ENCODE results near the gene KAT6B. TPM values are rescaled to one million over a fixed set of nuclear protein-coding genes. Genes with fewer than 3 reads are reported as not detected.
"Not testable (repeated sequence)": the region's sequence is repeated elsewhere in the genome, so short reads cannot be mapped to it uniquely, and the experiment has no call there.

KAT6B gene
- total RNA-seq, 1 donor from 2014 or later = 21.7 TPM

DNA sequence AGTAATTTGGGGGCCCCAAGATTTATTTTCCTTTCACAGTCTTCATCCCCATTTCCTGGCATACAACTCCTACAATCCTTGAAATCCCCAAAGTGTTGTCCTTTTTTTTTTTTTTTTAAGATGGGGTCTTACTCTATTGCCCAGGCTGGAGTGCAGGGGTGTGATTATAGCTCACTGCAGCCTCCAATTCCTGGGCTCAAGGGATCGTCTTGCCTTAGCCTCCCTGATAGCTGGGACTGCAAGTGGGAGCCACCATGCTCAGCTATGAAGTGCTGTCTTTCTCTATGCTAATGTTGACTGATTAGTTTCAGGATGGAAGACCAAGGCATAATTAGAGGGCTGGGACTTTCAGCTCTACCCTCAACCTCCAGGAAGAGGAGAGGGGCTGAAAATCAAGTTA, 41.9 kb upstream of the KAT6B start:
- no peaks in the 10 kb centered on the region for H3K9me3 ChIP-seq (ENCODE audit: insufficient read depth, low read depth, low read length)
- H3K36me3 ChIP-seq (ENCODE audit: insufficient read depth, low read length) = no peaks in the 10 kb centered on the region
- no peak overlapping the region for H3K9ac ChIP-seq (ENCODE audit: low read length)
- H3K4me1 ChIP-seq (ENCODE audit: insufficient read depth, low read length) = no peaks in the 10 kb centered on the region
- Mint-ChIP-seq H3K36me3 (ENCODE audit: low read depth, unreplicated experiment) (no peaks in the 10 kb centered on the region), H3K4me3 (ENCODE audit: unreplicated experiment) (no peak overlapping the region), H3K27ac (ENCODE audit: unreplicated experiment) (no peak overlapping the region), H3K4me1 (ENCODE audit: low read depth, unreplicated experiment) (no peaks in the 10 kb centered on the region), H3K9me3 (ENCODE audit: unreplicated experiment) (peaks cover 2% of the 10 kb centered on the region), H3K27me3 (ENCODE audit: low read depth, unreplicated experiment) (no peaks in the 10 kb centered on the region)
- TF ChIP-seq CTCF (IDR thresholded peaks at IDR 0.05; ENCODE audit: insufficient read depth, low read depth, low read length) (no peak), EZH2 (IDR thresholded peaks at IDR 0.05; ENCODE audit: insufficient read depth, low read length) (no peak)
- H2AFZ ChIP-seq (ENCODE audit: low read depth, low read length) = no peak overlapping the region
- no peak overlapping the region for H3K27ac ChIP-seq (ENCODE audit: low read depth, low read length)
- H3K27me3 ChIP-seq (ENCODE audit: insufficient read depth, low read length) = no peaks in the 10 kb centered on the region
- FAIRE-seq (no peak), DNase-seq (ENCODE audit: low read depth) (no peak)
- H3K4me2 ChIP-seq (ENCODE audit: low read length) = no peak overlapping the region
- no peak overlapping the region for H3K4me3 ChIP-seq (ENCODE audit: insufficient read depth, low read depth, low read length)
- H4K20me1 ChIP-seq (ENCODE audit: insufficient read depth, low read length) = no peaks in the 10 kb centered on the region
- no peaks in the 10 kb centered on the region for H3K79me2 ChIP-seq (ENCODE audit: insufficient read depth, low read length)

DNA sequence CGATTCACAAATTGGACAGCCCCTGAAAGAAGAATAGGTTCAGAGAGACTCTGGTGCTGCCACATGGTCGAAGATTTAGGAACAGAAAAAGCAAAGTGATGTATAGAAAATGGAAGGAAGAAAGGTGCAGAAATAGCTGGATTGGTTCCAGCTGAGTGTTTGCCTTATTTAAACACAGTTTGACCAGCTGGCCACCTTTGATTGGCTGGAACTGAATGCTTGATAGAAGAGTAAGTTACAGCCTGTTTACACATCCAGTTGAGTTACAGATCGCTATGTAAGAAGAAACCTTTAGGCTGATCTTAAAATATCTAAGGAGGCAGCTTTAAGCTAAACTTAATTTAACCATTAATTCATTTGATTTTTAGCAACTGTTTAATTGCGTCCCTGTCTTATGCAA, 40.3 kb upstream of the KAT6B start:
- DNase-seq (ENCODE audit: low read depth) (no peak), FAIRE-seq (no peak)
- peaks cover 1% of the 10 kb centered on the region for H3K9me3 Mint-ChIP-seq (ENCODE audit: unreplicated experiment)
- no peaks in the 10 kb centered on the region for H3K4me1 ChIP-seq (ENCODE audit: insufficient read depth, low read length)
- no peak overlapping the region for H3K4me2 ChIP-seq (ENCODE audit: low read length)
- H3K36me3 ChIP-seq (ENCODE audit: insufficient read depth, low read length) = no peaks in the 10 kb centered on the region
- H3K27ac Mint-ChIP-seq (ENCODE audit: unreplicated experiment) = no peak overlapping the region
- TF ChIP-seq CTCF (IDR thresholded peaks at IDR 0.05; ENCODE audit: insufficient read depth, low read depth, low read length) (no peak), EZH2 (IDR thresholded peaks at IDR 0.05; ENCODE audit: insufficient read depth, low read length) (no peak)
- no peak overlapping the region for H3K27ac ChIP-seq (ENCODE audit: low read depth, low read length)
- H3K27me3 Mint-ChIP-seq (ENCODE audit: low read depth, unreplicated experiment) = no peaks in the 10 kb centered on the region
- H3K4me3 ChIP-seq (ENCODE audit: insufficient read depth, low read depth, low read length) = no peak overlapping the region
- H4K20me1 ChIP-seq (ENCODE audit: insufficient read depth, low read length) = no peaks in the 10 kb centered on the region
- H3K9ac ChIP-seq (ENCODE audit: low read length) = no peak overlapping the region
- no peaks in the 10 kb centered on the region for H3K36me3 Mint-ChIP-seq (ENCODE audit: low read depth, unreplicated experiment)
- H2AFZ ChIP-seq (ENCODE audit: low read depth, low read length) = no peak overlapping the region
- no peaks in the 10 kb centered on the region for H3K4me1 Mint-ChIP-seq (ENCODE audit: low read depth, unreplicated experiment)
- H3K79me2 ChIP-seq (ENCODE audit: insufficient read depth, low read length) = no peaks in the 10 kb centered on the region
- H3K9me3 ChIP-seq (ENCODE audit: insufficient read depth, low read depth, low read length) = no peaks in the 10 kb centered on the region
- H3K27me3 ChIP-seq (ENCODE audit: insufficient read depth, low read length) = no peaks in the 10 kb centered on the region
- H3K4me3 Mint-ChIP-seq (ENCODE audit: unreplicated experiment) = no peak overlapping the region

DNA sequence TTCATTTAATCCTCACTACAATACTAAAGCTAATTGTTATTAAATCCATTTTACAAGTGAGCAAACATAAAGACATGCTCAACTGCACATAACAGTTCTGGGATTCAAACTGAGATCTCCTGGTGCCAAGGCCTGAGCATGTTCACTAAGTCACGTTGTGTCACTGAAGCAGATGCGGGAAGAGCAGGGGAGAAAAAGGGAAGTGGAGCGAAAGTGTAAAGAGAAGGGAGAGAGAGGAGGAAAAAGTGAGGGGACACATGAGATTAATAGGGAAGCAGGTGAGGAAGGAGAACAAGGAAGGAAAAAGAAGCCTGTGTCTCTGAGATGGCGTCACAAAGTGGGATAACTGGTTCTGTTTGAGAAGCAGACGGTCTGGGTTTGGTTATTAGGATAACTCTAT, 38.9 kb upstream of the KAT6B start:
- H3K27ac ChIP-seq (ENCODE audit: low read depth, low read length) = no peak overlapping the region
- Mint-ChIP-seq H3K27ac (ENCODE audit: unreplicated experiment) (no peak overlapping the region), H3K4me3 (ENCODE audit: unreplicated experiment) (no peak overlapping the region), H3K27me3 (ENCODE audit: low read depth, unreplicated experiment) (no peaks in the 10 kb centered on the region), H3K4me1 (ENCODE audit: low read depth, unreplicated experiment) (no peaks in the 10 kb centered on the region), H3K36me3 (ENCODE audit: low read depth, unreplicated experiment) (no peaks in the 10 kb centered on the region), H3K9me3 (ENCODE audit: unreplicated experiment) (no peaks in the 10 kb centered on the region)
- no peaks in the 10 kb centered on the region for H3K79me2 ChIP-seq (ENCODE audit: insufficient read depth, low read length)
- TF ChIP-seq EZH2 (IDR thresholded peaks at IDR 0.05; ENCODE audit: insufficient read depth, low read length) = no peak
- TF ChIP-seq CTCF (IDR thresholded peaks at IDR 0.05; ENCODE audit: insufficient read depth, low read depth, low read length) = no peak
- DNase-seq (ENCODE audit: low read depth) (no peak), FAIRE-seq (no peak)
- H3K36me3 ChIP-seq (ENCODE audit: insufficient read depth, low read length) = no peaks in the 10 kb centered on the region
- H3K4me1 ChIP-seq (ENCODE audit: insufficient read depth, low read length) = no peaks in the 10 kb centered on the region
- H3K9me3 ChIP-seq (ENCODE audit: insufficient read depth, low read depth, low read length) = no peaks in the 10 kb centered on the region
- H3K4me2 ChIP-seq (ENCODE audit: low read length) = no peak overlapping the region
- no peaks in the 10 kb centered on the region for H3K27me3 ChIP-seq (ENCODE audit: insufficient read depth, low read length)
- no peak overlapping the region for H3K4me3 ChIP-seq (ENCODE audit: insufficient read depth, low read depth, low read length)
- no peaks in the 10 kb centered on the region for H4K20me1 ChIP-seq (ENCODE audit: insufficient read depth, low read length)
- no peak overlapping the region for H3K9ac ChIP-seq (ENCODE audit: low read length)
- no peak overlapping the region for H2AFZ ChIP-seq (ENCODE audit: low read depth, low read length)

- not testable (repeated sequence) for H3K4me3 ChIP-seq (ENCODE audit: insufficient read depth, low read depth, low read length); DNase-seq (ENCODE audit: low read depth); FAIRE-seq; H3K4me1 ChIP-seq (ENCODE audit: insufficient read depth, low read length); H3K27ac ChIP-seq (ENCODE audit: low read depth, low read length); H3K4me2 ChIP-seq (ENCODE audit: low read length); H3K27ac Mint-ChIP-seq (ENCODE audit: unreplicated experiment); H4K20me1 ChIP-seq (ENCODE audit: insufficient read depth, low read length); H2AFZ ChIP-seq (ENCODE audit: low read depth, low read length); H3K9me3 ChIP-seq (ENCODE audit: insufficient read depth, low read depth, low read length); H3K79me2 ChIP-seq (ENCODE audit: insufficient read depth, low read length); H3K27me3 Mint-ChIP-seq (ENCODE audit: low read depth, unreplicated experiment); H3K4me1 Mint-ChIP-seq (ENCODE audit: low read depth, unreplicated experiment); H3K36me3 Mint-ChIP-seq (ENCODE audit: low read depth, unreplicated experiment); H3K9ac ChIP-seq (ENCODE audit: low read length); H3K36me3 ChIP-seq (ENCODE audit: insufficient read depth, low read length); H3K27me3 ChIP-seq (ENCODE audit: insufficient read depth, low read length); H3K4me3 Mint-ChIP-seq (ENCODE audit: unreplicated experiment); H3K9me3 Mint-ChIP-seq (ENCODE audit: unreplicated experiment)
These were observed 34.4 kb upstream of the KAT6B start for GRCh38 chr10:74791979-74792378.

Measured in astrocyte (in vitro differentiated cells and primary cell).